Upper lobe of right lung (tissue), 1 donor: ENCODE measurements around the gene INMT. TPM values are rescaled to one million over a fixed set of nuclear protein-coding genes. Genes with fewer than 3 reads are reported as not detected.

ENCODE experiments used
- ATAC-seq: fragments of 200-7000 bp; cut with Tn5 transposase; one replicate; pipeline ENCODE4 v1.9.1; 2020; ENCODE audit warnings: mild to moderate bottlenecking, moderate library complexity
- DNase-seq: peaks from one replicate; pipeline ENCODE4 v3.0.0-alpha.2; 2020
- H3K27ac ChIP-seq: fragments of 200-600 bp; one replicate; pipeline ENCODE4 v1.8.0; 2022
- H3K27me3 ChIP-seq: fragments of 200-600 bp; one replicate; pipeline ENCODE4 v1.8.0; 2022; ENCODE audit warnings: mild to moderate bottlenecking
- H3K36me3 ChIP-seq: fragments of 200-600 bp; one replicate; pipeline ENCODE4 v1.8.0; 2022
- H3K4me1 ChIP-seq: fragments of 200-600 bp; one replicate; pipeline ENCODE4 v1.8.0; 2022
- H3K4me3 ChIP-seq: fragments of 200-600 bp; one replicate; pipeline ENCODE4 v1.8.0; 2022; ENCODE audit warnings: mild to moderate bottlenecking
- H3K9me3 ChIP-seq: fragments of 200-600 bp; one replicate; pipeline ENCODE4 v1.8.0; 2022
- CTCF ChIP-seq: fragments of 200-600 bp; IDR thresholded peaks from one replicate; pipeline ENCODE4 v1.8.0; 2022; ENCODE audit warnings: antibody characterized with exemption
- intact Hi-C: fragments of 100-400 bp; cut with DNase I; formaldehyde crosslinking; loops from one replicate; pipeline ENCODE4 v1.11.0; 2022
- total RNA-seq: library from RNA; stranded (reverse); fragmentation: NEBNext Ultra II Directional; extraction: Animal tissue kit (Norgen Biotek cat#: 25700); gene quantifications from one replicate; pipeline ENCODE4 v1.2.1, GENCODE V29; 2021
- donor health status: DM: no; HTN: yes; CAD: no; lungs with severe emphysema.

INMT gene
- total RNA-seq, 1 donor from 2014 or later: 501 TPM

- no peak for ATAC-seq
- intact Hi-C loops: loop anchor here (10.0 kb wide), 2 partner anchors 175 to 325 kb away; no protein-coding TSS in a partner anchor
Measured at GRCh38 chr7:30799976-30800661, 48.2 kb downstream of the INMT start.

DNA sequence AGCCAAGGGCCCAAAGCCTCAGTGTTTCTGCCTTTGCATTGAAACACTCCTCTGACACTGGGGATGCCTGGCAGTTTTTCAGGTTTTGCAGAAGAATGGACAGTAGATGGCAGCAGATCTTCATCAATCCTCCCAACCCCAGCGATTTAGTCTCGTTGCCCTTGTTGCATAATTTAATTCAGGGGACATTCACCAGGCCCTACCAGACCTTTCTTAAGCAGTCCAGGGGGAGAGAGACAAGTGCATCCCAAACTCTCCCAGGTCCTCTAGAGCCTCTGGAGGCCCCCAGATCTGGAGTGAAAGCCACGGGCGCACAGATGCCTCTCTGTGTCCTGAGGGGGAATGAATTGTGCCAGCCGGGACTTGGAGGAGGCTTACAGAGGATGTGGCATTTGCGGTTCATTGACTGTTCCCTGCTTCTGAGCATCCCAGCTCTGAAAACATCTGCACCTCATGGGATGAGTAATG, 48.9 kb downstream of the INMT start:
- peaks cover 39% of the 10 kb centered on the region for H3K4me1 ChIP-seq
- intact Hi-C loops: loop anchor here (10.0 kb wide), 2 partner anchors 174 to 324 kb away; no protein-coding TSS in a partner anchor
- ATAC-seq: peak; percentile 88
- peaks cover 6% of the 10 kb centered on the region for H3K36me3 ChIP-seq
- no peaks in the 10 kb centered on the region for H3K9me3 ChIP-seq
- no peak overlapping the region for H3K4me3 ChIP-seq
- H3K27me3 ChIP-seq: no peaks in the 10 kb centered on the region
- no peak overlapping the region for H3K27ac ChIP-seq
- peak; percentile 71 for TF ChIP-seq CTCF
- no peak for DNase-seq

More at GRCh38 chr7:30799976-30800661, 48.2 kb downstream of the INMT start:
- no peak for TF ChIP-seq CTCF
- no peak for DNase-seq
- peaks cover 40% of the 10 kb centered on the region for H3K4me1 ChIP-seq
- no peak overlapping the region for H3K4me3 ChIP-seq
- no peaks in the 10 kb centered on the region for H3K27me3 ChIP-seq
- no peaks in the 10 kb centered on the region for H3K9me3 ChIP-seq
- peaks cover 6% of the 10 kb centered on the region for H3K36me3 ChIP-seq
- H3K27ac ChIP-seq: no peak overlapping the region

DNA sequence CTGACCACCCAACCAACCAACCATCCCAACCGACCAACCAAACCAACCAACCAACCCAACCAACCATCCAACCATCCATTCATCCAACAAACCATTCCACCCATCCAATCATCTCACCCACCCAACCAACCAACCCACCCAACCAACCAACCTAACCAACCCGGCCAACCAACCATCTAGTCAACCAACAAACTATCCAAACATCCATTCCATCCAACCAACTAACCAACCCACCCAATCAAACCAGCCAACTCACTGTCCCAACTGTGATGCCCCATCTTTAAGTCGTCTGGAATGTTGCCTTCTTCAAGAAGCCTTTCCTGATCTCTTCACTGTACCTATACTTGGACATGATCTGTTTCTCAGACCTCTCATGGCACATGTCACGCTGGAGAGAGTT, 50.9 kb downstream of the INMT start:
- H3K4me1 ChIP-seq: peaks cover 33% of the 10 kb centered on the region
- no peak overlapping the region for H3K27ac ChIP-seq
- no peak overlapping the region for H3K4me3 ChIP-seq
- DNase-seq: no peak
- H3K36me3 ChIP-seq: peaks cover 6% of the 10 kb centered on the region
- intact Hi-C loops: loop anchor here (10.0 kb wide), 2 partner anchors 172 to 322 kb away; no protein-coding TSS in a partner anchor
- no peak for TF ChIP-seq CTCF
- H3K9me3 ChIP-seq: no peaks in the 10 kb centered on the region
- ATAC-seq: no peak
- no peaks in the 10 kb centered on the region for H3K27me3 ChIP-seq

GRCh38 chr7:30804078-30804661, 52.2 kb downstream of the INMT start:
- ATAC-seq (no peak), DNase-seq (no peak)
- H3K36me3 ChIP-seq: peaks cover under 1% of the 10 kb centered on the region
- H3K27me3 ChIP-seq: no peaks in the 10 kb centered on the region
- peak overlapping the region; percentile 6 for H3K27ac ChIP-seq
- no peaks in the 10 kb centered on the region for H3K9me3 ChIP-seq
- intact Hi-C loops: loop anchor here (10.0 kb wide), 2 partner anchors 171 to 321 kb away; no protein-coding TSS in a partner anchor
- H3K4me3 ChIP-seq: no peak overlapping the region
- TF ChIP-seq CTCF: no peak
- H3K4me1 ChIP-seq: peaks cover 33% of the 10 kb centered on the region

DNA sequence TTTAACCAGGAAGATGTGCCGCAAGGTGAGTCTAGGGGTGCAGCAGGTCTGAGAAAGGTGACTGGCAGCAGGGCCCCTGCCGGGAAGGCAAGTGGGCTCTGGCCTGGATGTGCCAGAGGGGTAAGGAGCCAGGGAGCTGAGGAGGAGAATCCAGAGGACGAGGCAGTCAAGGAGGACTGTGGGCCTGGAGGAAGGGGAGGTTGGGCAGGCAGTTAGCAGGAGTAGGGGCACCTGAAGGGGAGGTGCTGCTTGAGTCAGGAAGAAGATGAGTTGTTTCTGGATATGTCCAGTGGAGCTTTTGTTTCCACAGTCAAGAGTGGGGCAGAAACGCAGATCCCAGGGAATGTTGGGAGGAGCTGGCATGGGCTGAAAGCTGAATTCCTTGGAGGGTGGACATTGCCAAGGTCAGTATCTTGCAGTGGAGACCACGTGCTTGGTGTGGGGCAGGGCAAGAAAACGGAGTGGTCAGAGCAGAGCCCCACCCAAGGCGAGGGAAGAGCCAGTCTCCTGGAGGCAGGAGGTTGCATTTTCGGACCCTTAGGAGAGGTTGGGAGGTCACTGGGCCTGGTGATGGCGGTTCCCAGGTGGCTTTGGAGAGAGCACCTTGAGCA, 53.3 kb downstream of the INMT start:
- H3K4me1 ChIP-seq: peaks cover 33% of the 10 kb centered on the region
- no peak for TF ChIP-seq CTCF
- H3K27ac ChIP-seq: peak overlapping the region; percentile 6
- no peaks in the 10 kb centered on the region for H3K27me3 ChIP-seq
- H3K36me3 ChIP-seq: no peaks in the 10 kb centered on the region
- no peaks in the 10 kb centered on the region for H3K9me3 ChIP-seq
- intact Hi-C loops: loop anchor here (10.0 kb wide), 2 partner anchors 170 to 320 kb away; no protein-coding TSS in a partner anchor
- DNase-seq: no peak
- no peak overlapping the region for H3K4me3 ChIP-seq
- no peak for ATAC-seq
